GM18505 (cell line): Measurements from ENCODE around the gene CBX5.

ENCODE experiments used
- ATAC-seq: cut with Tn5 transposase; IDR thresholded peaks from one replicate; pipeline ENCODE4 v1.9.1; 2021; ENCODE audit not compliant: unreplicated experiment
- POLR2A ChIP-seq: IDR thresholded peaks from 4 replicates; pipeline ENCODE4 v1.6.1; 2011; ENCODE audit warnings: borderline replicate concordance; ENCODE audit not compliant: insufficient read depth, insufficient read length; ENCODE audit errors: extremely low read depth

The CBX5 gene

DNA sequence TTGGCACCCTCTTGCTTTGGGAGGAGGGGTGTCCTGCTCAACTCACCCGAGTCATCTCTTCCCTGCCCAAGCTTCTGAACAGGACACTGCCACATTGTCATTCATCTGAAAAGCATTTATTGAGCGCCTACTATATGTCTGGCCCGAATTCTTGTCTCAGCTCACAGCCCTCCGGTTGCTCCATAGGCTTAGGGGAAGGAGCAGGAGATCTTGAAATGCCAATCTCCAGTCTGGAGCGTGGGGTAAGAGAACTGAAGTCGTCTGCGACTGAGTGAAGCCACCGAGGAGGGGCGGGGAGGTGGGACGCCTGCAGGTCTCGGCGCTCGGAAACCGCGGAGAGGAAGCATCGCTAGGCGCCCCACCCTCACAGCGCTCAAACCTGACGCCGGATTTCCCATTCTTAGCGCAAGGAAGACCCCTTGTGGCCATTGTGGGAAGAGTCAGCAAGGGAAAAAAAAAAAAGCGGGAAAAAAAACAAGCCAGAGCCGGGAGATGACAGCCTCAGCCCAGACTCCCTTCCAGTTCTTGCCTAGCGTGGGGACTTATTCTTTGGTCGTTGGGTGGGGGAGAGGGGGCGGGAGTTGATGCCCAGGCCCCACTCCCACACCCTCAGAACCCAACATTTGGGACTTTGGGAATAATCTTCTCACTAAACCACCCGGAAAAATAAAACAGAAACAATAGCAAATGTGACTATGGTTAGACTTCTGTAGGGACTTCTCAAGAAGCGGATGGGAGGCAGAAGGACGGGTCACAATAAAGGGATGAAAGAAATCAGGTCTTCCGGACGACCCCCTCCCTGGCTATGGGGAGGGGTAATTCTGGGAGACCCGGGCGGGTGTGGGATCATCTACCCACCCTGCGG, 62.9 kb downstream of the CBX5 start:
- no peak for TF ChIP-seq POLR2A
- no peak for ATAC-seq

GRCh38 chr12:54215989-54216796, 63.7 kb downstream of the CBX5 start:
- ATAC-seq, result no peak
- TF ChIP-seq POLR2A, result no peak

DNA sequence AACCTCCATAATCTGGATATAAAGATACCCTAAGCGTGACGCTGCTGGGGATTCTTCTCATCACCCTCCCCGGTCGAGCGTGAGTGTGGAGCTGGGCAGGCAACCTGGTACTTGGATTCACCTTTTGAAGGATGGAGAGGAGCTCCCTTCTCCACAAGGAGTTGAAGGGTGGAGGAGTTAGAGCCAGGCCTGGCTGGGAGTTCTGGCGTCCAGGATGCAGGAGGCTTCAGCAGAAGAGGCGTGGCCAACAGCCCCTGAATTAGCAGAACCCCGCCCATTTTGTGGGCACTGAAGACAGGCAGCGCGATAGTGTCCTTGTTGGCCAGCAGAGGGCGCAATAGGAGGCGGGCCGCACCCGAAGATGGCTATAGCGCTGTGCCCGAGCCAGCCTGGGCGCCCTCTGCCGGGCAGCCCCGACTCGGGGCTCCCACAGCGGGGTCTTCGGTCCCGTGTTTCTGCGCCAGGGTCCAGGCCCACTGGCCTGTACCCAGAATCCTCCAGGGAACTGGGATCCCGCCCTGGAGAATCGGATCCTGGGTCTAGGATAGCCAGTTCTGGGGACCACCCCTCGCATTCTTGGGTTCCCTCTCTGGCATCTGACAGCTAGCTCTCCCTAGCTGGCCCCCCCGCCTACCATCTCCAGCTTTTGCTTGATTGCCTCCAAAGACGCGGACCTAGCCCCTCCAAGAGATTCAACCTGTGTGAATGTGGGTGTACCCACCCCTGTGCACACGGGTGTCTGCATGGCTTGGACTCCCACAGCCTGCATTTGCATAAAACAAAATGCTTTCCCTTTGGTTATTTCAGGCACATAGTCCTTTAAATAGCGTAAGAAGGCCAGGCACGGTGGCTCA, 65.1 kb downstream of the CBX5 start:
- ATAC-seq, result peak; percentile 62
- no peak for TF ChIP-seq POLR2A

- no peak for TF ChIP-seq POLR2A
Observed at GRCh38 chr12:54213079-54213478, 66.8 kb downstream of the CBX5 start.

GRCh38 chr12:54211920-54212319, 68.0 kb downstream of the CBX5 start:
- TF ChIP-seq POLR2A, result no peak
- ATAC-seq, result no peak

More at GRCh38 chr12:54213079-54213478, 66.8 kb downstream of the CBX5 start:
- ATAC-seq, result no peak

- ATAC-seq, result no peak
- TF ChIP-seq POLR2A, result no peak
Observed at GRCh38 chr12:54210400-54210790, 69.5 kb downstream of the CBX5 start.

GRCh38 chr12:54208591-54208990, 71.3 kb downstream of the CBX5 start:
- no peak for ATAC-seq
- no peak for TF ChIP-seq POLR2A

DNA sequence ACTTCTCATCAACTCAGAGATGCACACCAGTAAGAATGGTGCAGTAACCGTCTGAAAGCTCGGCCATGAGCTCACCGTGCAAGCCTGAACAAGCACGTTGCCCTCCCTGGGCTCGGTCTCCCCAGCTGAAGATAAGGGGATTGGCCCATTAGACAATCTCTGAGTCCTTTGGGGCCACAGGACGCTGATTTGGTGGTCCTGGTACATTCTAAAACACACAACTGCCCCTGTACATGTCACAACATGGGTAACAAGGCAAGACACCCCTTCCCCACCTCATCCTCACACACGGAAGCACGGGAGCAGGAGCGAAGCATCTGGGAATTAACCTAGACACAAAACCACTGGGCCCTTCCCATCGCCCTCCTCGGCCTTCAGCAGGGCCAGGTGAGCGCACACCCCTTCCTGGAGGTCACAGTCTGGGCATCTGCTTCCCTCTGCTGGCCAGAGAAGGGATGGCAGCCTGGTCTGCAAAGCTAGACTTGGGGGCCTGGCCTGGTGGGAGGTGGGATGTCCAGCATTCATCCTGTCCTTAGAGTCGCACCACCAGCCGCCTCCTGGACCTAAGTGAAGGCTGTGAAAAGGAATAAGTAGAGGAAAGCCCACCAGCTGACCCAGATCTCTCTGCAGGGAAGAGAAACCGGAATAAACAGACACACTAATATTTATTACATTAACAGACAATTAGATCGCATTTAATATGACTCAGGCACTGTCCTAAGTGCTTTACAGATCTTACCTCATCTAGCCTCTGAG, 72.2 kb downstream of the CBX5 start:
- no peak for ATAC-seq
- no peak for TF ChIP-seq POLR2A

DNA sequence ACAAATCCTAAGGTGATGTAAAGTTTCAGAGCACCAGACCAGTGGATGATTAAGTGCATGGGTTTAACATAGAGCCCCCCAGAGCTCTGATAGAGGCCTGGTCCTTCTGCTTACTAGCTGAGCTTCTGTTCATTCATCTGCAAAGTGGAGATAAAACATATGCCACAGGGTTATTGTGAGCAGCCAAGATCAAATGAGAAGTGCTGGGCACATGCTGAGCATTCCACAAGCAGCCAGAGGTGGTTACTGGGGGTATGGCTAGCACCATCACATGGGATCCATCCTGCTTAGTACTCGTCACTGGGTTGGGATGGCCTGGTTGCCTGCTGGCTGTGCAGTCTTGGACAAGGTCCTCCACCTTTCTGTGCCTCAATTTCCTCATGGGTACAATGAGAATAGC, 73.1 kb downstream of the CBX5 start:
- no peak for TF ChIP-seq POLR2A
- no peak for ATAC-seq

DNA sequence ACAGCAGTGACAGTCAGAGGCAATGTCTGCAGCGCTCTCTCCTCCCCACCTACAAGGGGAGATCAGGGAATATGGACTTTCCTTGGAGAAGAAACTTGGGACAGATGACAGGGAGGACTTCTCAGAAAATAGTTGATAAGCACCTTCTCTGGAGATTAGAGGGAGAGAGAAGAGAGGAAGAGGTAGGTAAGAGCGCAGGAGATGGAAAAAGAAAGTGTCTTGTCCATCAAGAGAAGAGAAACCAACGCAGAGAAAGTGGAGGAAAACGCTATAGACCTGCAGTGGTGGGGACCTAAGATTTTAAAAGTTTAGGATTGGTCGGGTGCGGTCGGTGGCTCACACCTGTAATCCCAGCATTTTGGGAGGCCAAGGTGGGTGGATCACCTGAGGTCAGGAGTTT, 75.6 kb downstream of the CBX5 start:
- no peak for ATAC-seq
- no peak for TF ChIP-seq POLR2A

- TF ChIP-seq POLR2A, result no peak
Observed at GRCh38 chr12:54201001-54201794, 78.7 kb downstream of the CBX5 start.

GRCh38 chr12:54200412-54200811, 79.5 kb downstream of the CBX5 start:
- ATAC-seq, result no peak

More at GRCh38 chr12:54201001-54201794, 78.7 kb downstream of the CBX5 start:
- no peak for ATAC-seq

GRCh38 chr12:54199917-54200316, 80.0 kb downstream of the CBX5 start:
- no peak for TF ChIP-seq POLR2A
- no peak for ATAC-seq

More at GRCh38 chr12:54200412-54200811, 79.5 kb downstream of the CBX5 start:
- no peak for TF ChIP-seq POLR2A
